IPS DF 6.9 (cell line): ENCODE data around the gene ARHGAP44.

Source experiments
- DNase-seq: peaks from one replicate; pipeline ENCODE4 v3.0.0-alpha.2; 2013; ENCODE audit warnings: low read depth, low spot score
- H3K27ac ChIP-seq: one replicate; pipeline ENCODE4 v1.5.1; 2013; ENCODE audit warnings: low read length, control low read depth
- H3K27me3 ChIP-seq: 2 replicates; pipeline ENCODE4 v1.6.1; 2013; ENCODE audit warnings: mild to moderate bottlenecking, low read length; ENCODE audit not compliant: control insufficient read depth, insufficient read depth
- H3K36me3 ChIP-seq: 2 replicates; pipeline ENCODE4 v1.6.1; 2013; ENCODE audit warnings: low read length; ENCODE audit not compliant: control insufficient read depth, insufficient read depth
- H3K4me1 ChIP-seq: 2 replicates; pipeline ENCODE4 v1.6.1; 2013; ENCODE audit warnings: low read length; ENCODE audit not compliant: control insufficient read depth, insufficient read depth
- H3K4me3 ChIP-seq: 2 replicates; pipeline ENCODE4 v1.5.1; 2013; ENCODE audit warnings: mild to moderate bottlenecking, low read length
- H3K9me3 ChIP-seq: 2 replicates; pipeline ENCODE4 v1.6.1; 2013; ENCODE audit warnings: low read length, inconsistent platforms; ENCODE audit not compliant: control insufficient read depth, insufficient read depth
- WGBS: extraction: QIAGEN DNeasy Blood & Tissue Kit; methylation state at CpG from one replicate; pipeline ENCODE4 v1.1.7; 2013; ENCODE audit warnings: mixed read lengths, missing lambda C conversion rate; ENCODE audit not compliant: insufficient read length, insufficient coverage; 5-methylcytosine and 5-hydroxymethylcytosine counted together

ARHGAP44 gene

DNA sequence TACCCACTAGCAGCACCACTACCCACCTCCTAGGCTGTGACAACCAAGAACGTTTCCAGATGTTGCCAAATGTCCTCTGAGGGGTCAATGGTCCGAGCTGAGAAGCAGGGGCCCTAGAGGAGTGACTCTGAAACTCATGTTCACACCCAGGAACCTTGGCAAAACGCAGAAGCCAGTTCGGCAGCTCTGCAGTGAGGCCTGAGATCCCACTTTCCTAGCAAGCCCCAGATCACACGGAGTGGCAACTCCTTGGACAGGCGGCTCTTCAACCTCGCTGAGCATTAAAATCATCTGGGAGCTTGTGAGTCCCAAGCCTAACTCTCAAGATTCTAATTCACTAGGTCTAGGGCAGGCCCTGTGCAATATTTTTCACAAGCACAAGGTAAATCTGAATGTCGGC lies 211.3 kb downstream of the ARHGAP44 start:
- Histone ChIP-seq H3K27ac (no peak overlapping the region), H3K9me3 (no peaks in the 10 kb centered on the region), H3K36me3 (peaks cover 60% of the 10 kb centered on the region), H3K27me3 (no peaks in the 10 kb centered on the region), H3K4me1 (no peaks in the 10 kb centered on the region), H3K4me3 (no peak overlapping the region)
- DNase-seq, result no peak
- WGBS, result no CpG with 5 or more reads among the region's 8 CpGs

DNA sequence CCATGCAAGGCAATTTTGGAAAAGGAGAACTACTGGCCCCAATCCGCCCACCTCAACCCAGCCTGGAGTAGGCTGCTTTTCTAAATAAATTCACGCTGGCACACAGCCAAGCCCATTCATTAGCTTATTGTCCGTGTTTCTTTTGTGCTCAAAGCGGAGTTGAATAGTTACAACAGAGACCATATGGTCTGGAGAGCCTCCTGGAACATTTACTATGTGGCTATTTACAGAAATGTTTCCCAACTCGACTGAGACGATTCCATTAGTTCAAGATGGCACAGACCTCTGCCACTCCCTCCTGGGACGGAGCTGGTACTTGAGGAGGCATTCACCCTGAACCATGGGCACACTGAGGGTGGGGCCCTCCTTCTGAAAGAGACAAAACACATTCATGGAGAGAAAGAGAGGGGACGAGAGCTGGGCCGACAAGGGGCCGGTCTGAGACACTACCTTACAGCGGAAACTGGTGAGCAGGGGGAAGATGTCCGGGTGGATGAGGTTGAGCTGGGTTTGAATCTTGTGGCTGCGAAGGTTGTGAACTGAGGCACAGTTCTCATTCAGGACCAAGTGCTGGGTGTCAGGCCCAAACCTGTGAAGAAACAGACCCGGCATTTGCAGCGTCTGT lies 212.8 kb downstream of the ARHGAP44 start:
- no peak for DNase-seq
- Histone ChIP-seq H3K4me3 (no peak overlapping the region), H3K27me3 (no peaks in the 10 kb centered on the region), H3K36me3 (peaks cover 49% of the 10 kb centered on the region), H3K9me3 (no peaks in the 10 kb centered on the region), H3K4me1 (no peaks in the 10 kb centered on the region), H3K27ac (no peak overlapping the region)
- no CpG with 5 or more reads among the region's 15 CpGs for WGBS

DNA sequence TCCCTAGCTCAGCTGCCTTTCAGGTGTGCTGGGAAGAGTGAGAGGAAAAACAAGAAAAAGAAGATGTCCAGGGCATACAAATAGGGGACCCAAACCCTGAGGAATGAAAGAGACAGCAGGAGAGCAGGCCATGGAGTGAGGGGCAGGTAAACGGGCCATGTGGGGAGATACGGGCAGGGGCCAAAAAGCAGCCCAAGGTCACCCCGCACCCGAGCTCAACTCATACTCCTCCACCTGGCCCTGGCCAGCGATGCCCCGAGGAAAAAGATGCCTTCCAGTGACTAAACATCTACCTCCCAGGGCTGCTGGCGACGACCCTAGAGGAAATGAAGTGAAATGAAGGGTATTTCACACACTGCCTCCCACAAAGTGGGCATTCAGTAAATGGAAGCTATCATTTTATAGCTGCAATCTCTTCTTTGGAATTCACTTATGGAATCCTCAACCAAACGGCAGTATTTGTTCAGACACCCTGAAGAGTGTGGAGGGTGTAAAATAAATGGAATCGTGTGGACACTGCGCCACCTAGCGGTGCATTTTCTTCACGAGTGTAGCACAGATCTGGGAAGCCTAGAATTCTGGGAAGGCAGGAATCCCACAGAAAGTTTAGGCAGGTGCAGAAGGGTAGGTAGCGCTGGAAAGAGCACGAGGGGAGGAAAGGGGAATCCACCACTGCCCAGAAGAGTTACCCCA lies 213.6 kb downstream of the ARHGAP44 start:
- Histone ChIP-seq H3K4me1 (no peaks in the 10 kb centered on the region), H3K27ac (no peak overlapping the region), H3K36me3 (peaks cover 47% of the 10 kb centered on the region), H3K9me3 (no peaks in the 10 kb centered on the region), H3K27me3 (no peaks in the 10 kb centered on the region), H3K4me3 (no peak overlapping the region)
- WGBS, result no CpG with 5 or more reads among the region's 15 CpGs
- no peak for DNase-seq

DNA sequence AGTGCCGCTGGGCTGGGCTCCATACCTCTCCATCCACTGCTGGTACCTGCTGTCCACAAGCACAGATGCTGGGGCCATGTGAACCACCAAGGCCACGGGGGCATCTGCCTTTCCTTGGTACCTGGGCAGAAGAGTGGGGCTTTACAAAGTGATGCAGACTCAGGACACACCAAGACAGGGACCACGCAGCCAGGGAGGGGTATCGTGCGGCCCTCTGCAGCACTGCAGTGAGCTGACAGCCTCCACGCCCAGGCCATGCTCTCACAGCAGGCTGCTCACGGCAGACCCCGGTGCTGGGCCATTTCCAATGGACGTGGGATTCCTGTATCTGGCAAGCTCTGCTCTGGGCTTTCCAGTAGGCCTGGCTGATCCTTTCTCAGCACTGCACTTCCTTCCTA lies 214.2 kb downstream of the ARHGAP44 start:
- H3K4me3 ChIP-seq, result no peak overlapping the region
- H3K36me3 ChIP-seq, result peaks cover 43% of the 10 kb centered on the region
- H3K27me3 ChIP-seq, result no peaks in the 10 kb centered on the region
- no peaks in the 10 kb centered on the region for H3K4me1 ChIP-seq
- no CpG with 5 or more reads among the region's 9 CpGs for WGBS
- no peak overlapping the region for H3K27ac ChIP-seq
- no peaks in the 10 kb centered on the region for H3K9me3 ChIP-seq
- DNase-seq, result no peak

DNA sequence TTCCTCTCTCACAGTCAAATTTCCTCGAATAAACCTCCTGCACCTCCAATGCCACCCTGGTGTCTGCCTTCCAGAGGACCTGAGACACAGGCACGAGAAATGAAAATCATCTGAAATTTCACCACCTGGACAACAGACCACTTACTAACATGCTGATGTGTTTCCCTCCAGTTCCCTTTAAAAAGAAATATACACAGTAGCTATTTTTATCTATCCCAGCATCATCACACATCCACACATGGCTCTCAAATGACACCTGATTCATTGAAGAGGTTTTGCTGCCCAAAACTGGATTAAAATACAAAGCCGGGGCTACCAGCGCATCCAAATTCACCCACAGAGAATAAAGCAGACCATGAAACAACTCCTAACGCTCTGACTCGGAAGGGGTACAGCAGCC lies 214.6 kb downstream of the ARHGAP44 start:
- no peak overlapping the region for H3K27ac ChIP-seq
- no peaks in the 10 kb centered on the region for H3K9me3 ChIP-seq
- no peak overlapping the region for H3K4me3 ChIP-seq
- no peaks in the 10 kb centered on the region for H3K4me1 ChIP-seq
- peaks cover 44% of the 10 kb centered on the region for H3K36me3 ChIP-seq
- no peak for DNase-seq
- WGBS, result no CpG with 5 or more reads among the region's 6 CpGs
- H3K27me3 ChIP-seq, result no peaks in the 10 kb centered on the region

DNA sequence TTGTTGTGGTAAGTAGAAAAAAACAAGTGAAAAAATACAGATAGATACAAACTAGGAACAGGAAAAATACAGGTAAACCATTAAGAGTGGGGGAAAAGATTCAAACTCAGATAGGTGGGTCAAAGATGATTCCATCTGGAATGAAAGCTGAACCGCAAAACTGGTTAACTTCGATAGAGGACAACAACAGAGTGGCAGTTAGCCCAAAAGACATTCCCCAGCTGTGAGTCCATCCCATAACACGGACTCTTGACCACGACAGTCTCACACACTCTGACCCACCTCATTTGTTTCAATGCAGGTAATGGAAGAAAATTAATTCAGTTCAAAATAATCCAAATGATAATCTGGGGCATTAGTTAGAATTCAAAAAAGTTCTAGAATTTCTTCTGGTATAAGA lies 215.0 kb downstream of the ARHGAP44 start:
- DNase-seq, result no peak
- H3K4me3 ChIP-seq, result no peak overlapping the region
- no peaks in the 10 kb centered on the region for H3K9me3 ChIP-seq
- no peaks in the 10 kb centered on the region for H3K27me3 ChIP-seq
- no CpG with 5 or more reads among the region's 4 CpGs for WGBS
- H3K27ac ChIP-seq, result no peak overlapping the region
- H3K36me3 ChIP-seq, result peaks cover 42% of the 10 kb centered on the region
- H3K4me1 ChIP-seq, result no peaks in the 10 kb centered on the region

DNA sequence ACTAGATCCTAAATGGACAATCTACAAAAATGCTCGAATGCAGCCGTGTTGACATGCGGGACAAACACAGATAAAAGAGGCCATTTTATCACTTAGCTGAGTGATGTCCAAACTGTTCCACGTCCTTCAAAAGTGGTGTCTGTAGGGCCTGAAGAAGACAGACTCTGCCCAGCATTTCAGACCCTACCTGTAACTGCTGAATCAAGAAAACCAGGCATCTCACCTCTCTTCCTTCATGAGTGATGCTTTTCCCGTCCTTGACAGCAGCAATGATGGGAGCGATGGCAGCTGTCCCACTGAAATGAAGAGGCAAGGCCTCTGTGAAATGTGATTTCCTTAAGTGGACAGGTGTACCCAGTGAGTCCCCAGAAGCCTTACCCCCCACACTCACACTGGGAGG lies 216.2 kb downstream of the ARHGAP44 start:
- Histone ChIP-seq H3K4me1 (no peaks in the 10 kb centered on the region), H3K27me3 (no peaks in the 10 kb centered on the region), H3K27ac (no peak overlapping the region), H3K4me3 (no peak overlapping the region), H3K9me3 (no peaks in the 10 kb centered on the region), H3K36me3 (peaks cover 32% of the 10 kb centered on the region)
- no peak for DNase-seq
- WGBS, result no CpG with 5 or more reads among the region's 6 CpGs

DNA sequence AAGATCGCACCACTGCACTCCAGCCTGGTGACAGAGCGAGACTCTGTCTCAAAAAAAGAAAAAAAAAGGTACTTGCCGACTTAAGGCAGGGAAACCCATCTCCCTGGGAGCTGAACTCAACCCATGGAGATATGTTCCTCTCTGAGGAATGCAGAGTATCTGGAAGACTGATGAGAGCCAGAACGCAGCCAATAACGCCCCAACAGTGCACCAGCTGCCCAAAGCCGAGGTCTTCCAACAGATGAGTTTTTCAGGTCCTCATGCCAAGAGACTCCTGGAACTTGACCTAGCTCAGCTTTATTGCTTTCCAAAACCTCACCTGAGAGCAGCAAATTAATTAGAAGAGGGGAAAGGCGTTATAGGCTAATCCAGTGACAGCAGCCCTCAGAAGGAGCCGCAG lies 219.2 kb downstream of the ARHGAP44 start:
- Histone ChIP-seq H3K4me1 (no peaks in the 10 kb centered on the region), H3K4me3 (no peak overlapping the region), H3K9me3 (no peaks in the 10 kb centered on the region), H3K27ac (no peak overlapping the region), H3K27me3 (no peaks in the 10 kb centered on the region), H3K36me3 (peaks cover 35% of the 10 kb centered on the region)
- no peak for DNase-seq
- WGBS, result no CpG with 5 or more reads among the region's 8 CpGs

DNA sequence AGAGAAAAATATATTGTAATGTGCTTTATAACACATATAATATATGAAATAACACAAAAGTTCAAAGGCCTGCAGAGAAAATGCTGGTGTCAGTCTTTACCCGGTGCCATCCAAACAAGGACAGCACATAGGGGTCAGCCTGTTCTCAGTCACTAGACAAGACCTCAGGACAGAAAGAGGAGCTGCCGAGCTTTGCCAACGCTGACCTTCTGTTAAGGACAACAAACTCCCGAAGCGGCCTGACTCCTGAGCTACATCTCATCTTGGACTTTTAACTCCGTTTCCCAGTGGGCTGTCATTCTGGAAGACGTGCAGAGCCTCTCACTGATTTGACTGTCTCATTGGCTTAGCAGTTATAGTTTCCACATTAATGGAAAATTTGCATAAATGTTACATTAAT lies 221.7 kb downstream of the ARHGAP44 start:
- no peak for DNase-seq
- Histone ChIP-seq H3K4me1 (no peaks in the 10 kb centered on the region), H3K9me3 (no peaks in the 10 kb centered on the region), H3K36me3 (peaks cover 34% of the 10 kb centered on the region), H3K4me3 (no peak overlapping the region), H3K27me3 (no peaks in the 10 kb centered on the region), H3K27ac (no peak overlapping the region)
- no CpG with 5 or more reads among the region's 7 CpGs for WGBS

DNA sequence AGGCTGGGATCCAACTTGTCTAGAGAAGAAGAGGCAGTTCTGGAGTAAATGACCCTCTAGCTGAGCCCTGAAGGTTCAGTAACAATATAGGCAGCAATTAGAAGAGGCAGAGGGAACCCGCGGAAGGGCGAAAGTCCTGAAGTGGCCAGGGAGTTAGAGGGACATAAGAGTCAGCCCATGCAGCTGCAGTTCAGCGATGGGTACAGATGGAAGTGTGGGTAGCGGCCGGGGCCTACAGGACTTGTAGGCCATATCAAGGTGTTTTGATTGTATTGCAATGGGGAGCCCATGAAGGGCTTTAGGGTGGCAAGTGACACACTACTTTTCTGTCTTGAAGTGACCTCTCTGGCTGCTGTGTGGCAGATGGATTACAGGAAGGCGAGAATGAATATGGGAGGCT lies 225.5 kb downstream of the ARHGAP44 start:
- no peaks in the 10 kb centered on the region for H3K27me3 ChIP-seq
- no peak for DNase-seq
- no peaks in the 10 kb centered on the region for H3K4me1 ChIP-seq
- no CpG with 5 or more reads among the region's 7 CpGs for WGBS
- H3K9me3 ChIP-seq, result no peaks in the 10 kb centered on the region
- peaks cover 32% of the 10 kb centered on the region for H3K36me3 ChIP-seq
- no peak overlapping the region for H3K27ac ChIP-seq
- H3K4me3 ChIP-seq, result no peak overlapping the region
